ENCODE measurements around the gene OR8G5.

The OR8G5 gene

GRCh38 chr11:124296016-124296415 is 39.8 kb downstream of the OR8G5 start:
- no peak for DNase-seq

DNA sequence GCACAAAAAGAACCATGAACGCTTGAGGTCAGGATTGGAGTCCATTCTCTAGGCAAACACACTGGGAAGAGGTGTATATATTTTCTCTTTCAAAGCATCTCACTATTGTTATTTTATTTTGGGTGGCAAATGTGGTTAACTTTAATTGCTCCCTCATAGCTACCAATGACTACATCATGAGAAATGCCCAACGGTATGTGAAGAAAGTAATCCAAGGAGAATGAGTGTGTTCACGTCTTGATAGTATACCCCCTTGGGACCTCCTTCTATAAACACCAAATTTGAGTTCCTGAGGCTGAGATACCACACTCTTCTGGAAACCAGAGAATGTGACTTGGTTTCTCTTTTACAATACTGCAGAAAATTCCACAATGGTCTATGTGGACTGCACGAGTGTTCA is 41.7 kb downstream of the OR8G5 start:
- DNase-seq, result no peak

DNA sequence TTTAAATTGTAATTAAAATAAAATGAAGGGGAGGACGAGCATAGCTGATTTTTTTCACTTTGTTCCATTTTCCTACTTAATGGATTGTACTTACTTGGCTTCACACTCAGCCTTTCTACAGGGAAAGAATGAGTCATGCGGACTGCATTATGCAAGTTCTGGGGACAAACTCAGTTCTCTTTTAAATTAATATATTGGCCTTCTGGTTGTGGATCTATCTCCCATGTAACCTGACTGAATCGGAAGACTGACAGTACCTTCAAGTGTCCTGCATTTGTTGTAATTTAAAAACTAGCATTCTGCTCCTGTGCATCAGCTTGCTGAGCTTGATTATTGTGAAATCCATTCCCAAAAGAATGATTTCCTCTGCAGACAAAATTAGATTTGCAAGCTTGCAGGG is 45.4 kb downstream of the OR8G5 start:
- DNase-seq, result no peak

DNA sequence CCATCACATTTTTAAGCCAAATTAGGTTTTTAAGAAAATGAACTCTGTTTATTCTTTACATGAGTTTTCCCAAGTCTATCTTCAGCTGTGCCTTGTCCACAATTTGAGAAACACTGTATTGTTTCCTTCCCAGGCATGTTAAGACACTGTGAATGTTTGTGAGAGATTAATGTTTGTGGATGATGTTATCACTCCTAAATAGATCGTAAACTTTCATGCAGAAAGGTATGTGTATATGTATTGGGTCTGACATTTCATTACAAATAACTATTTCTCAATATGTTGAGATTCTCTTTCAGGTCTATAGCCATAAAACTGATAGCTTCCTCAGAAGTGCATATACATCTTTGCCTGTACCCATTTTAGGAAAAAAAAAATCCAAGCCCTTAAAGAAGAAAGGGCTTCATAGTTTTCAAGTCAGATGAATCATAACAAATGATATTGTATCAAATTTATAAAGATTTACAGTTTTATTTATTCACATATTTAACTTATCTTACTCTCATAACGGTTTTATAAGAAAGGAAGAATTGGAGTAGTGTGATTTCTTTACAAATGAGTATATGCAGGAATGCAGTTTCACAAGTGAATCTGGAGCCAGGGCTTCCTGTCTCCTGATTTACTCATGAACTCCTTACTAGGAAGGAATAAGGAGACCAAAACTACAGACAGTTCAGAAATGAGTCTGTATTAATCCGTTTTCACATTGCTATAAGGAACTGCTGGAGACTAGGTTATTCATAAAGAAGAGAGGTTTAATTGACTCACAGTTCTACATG is 46.4 kb downstream of the OR8G5 start:
- DNase-seq, result no peak

DNA sequence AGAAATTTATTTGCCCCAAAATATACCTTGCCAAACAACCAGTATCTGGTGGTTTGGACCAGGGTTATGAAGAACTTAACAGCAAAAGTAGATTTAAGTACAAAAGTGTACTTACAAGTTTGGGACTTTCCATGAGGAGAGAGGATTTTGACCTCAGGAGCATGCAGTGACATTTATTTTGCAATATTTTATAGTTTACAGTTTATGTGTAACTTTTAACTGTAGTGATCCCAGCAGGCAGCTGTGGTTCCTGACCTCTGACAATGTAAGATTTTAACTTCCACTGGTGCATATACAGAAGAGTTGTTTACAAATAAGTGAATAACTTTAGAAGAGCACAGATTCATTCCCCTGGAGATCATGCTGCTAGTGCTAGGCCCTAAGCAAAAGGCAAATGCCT is 50.9 kb downstream of the OR8G5 start:
- no peak for DNase-seq

- DNase-seq, result no peak
Measured at GRCh38 chr11:124310721-124311120, 54.5 kb downstream of the OR8G5 start.

- no peak for DNase-seq
Measured at GRCh38 chr11:124311269-124311668, 55.1 kb downstream of the OR8G5 start.

DNA sequence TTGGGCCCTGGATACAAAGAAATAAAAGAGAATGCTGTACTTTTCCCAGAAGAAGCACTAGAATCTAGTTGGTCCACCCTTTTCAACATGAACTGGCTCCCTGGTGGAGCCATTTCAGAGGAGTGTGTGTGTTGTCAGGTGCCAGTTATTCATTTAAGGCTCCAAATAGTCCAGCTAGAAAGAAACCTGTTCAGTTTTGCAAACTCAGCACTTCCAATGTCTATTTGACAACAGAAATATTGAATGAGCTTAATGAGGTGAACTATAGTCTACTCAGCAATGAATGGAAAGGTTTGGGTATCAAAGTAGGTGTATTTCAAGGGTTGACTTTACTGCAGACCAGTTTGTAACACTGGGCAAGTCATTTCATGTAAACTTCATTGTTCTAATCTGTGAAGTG is 55.5 kb downstream of the OR8G5 start:
- DNase-seq, result no peak

DNA sequence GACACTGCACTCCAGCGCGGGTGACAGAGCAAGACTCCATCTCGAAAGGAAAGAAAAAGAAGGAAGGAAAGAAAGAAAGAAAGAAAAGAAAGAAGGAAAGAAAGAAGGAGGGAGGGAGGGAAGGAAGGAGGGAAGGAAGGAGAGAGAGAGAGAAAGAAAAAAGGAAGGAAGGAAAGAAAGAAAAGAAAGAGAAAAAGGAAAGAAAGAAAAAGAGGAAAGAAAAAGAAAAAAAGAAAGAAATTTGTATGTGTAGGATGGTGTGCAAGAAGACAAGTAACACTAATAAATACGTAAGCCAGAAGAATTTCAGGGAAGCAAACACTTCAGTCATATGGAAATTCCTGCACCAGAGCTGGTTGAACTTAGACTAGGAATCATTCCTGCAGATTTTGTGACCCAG is 57.0 kb downstream of the OR8G5 start:
- no peak for DNase-seq

GRCh38 chr11:124313849-124314248 is 57.7 kb downstream of the OR8G5 start, which contains the start of gene OR8D1:
TSS of gene OR8D1 (minus strand) at chr11:124313949. CDS start at chr11:124310766, 3,183 bp downstream.
- no peak for DNase-seq

- no peak for DNase-seq
Measured at GRCh38 chr11:124315052-124315451, 58.9 kb downstream of the OR8G5 start.
